GM19240 (cell line): ENCODE measurements around the gene MYO1D.
"Not testable (repeated sequence)": the region's sequence is repeated elsewhere in the genome, so short reads cannot be mapped to it uniquely, and the experiment has no call there.

ENCODE experiments used
- DNase-seq: peaks from one replicate; pipeline ENCODE4 v3.0.0; 2011; ENCODE audit warnings: low spot score; ENCODE audit not compliant: insufficient read length

MYO1D gene

DNA sequence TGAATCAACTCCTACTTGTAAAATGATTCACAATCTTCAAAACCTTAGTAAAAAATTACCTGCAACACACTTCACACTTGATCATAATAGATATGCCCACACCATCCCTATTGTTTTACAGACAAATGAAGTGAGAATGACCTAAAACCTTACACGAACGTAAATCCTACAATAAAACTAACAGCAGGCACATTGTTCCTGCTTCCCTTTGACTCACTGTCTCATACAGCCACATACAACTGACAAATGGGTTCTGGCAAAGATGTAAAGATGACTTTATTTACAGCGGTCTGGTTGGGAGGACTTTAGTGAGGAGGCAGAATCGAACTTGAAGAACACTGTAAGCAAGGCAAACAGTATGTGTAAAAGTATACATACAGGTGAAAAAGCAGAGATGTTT, 188.7 kb downstream of the MYO1D start:
- DNase-seq, result no peak

DNA sequence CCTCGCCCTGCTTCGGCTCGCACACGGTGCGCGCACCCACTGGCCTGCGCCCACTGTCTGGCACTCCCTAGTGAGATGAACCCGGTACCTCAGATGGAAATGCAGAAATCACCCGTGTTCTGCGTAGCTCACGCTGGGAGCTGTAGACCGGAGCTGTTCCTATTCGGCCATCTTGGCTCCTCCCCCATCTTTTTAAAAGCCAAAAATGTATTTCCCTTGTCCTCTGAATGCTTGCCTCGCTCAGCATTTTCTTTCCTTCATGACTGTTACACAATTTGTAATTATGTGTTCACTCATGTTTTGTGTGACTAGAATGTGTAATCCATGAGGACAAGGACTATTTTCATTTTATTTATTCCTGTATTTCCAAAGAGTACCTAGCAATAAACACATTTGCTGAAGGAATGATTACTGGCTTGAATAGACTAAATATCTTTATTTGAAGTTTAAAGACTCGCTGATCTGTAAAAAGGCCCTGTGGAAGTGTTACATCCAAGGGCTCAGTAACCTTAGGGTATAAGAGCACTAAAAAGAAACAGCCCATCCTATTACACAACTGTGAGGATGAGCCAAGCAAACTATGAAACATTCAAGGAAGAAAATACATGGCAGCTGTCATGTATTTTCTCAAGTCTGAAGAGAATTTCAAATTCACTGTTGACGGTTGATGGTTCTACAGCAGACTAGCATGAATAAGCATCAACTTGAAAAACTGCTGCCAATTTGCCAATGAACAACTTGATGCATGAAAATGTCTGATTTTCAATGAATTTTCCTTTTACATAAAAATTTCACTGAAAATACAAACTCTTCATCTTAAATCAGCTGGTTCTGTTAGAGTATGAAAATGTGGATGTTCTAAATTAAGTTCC, 192.6 kb downstream of the MYO1D start:
- no peak for DNase-seq

DNA sequence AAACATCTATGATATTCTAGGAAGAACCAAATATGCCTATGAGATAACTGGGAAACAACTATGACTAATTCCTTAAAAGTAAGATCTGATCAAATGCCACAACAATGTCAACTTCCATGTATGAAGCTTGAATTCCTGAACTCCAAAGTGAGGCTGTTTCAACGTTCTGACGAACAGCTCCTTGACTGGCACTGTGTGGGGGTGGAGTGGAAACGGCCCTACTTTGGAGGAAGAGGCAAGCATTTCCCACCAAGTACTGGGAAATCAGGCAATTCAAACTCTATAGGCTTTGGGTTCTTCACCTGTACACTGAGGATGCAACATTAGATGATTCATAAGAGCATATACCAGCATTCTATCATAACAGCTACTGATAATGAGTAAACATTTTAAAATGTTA, 203.0 kb downstream of the MYO1D start:
- DNase-seq, result no peak

DNA sequence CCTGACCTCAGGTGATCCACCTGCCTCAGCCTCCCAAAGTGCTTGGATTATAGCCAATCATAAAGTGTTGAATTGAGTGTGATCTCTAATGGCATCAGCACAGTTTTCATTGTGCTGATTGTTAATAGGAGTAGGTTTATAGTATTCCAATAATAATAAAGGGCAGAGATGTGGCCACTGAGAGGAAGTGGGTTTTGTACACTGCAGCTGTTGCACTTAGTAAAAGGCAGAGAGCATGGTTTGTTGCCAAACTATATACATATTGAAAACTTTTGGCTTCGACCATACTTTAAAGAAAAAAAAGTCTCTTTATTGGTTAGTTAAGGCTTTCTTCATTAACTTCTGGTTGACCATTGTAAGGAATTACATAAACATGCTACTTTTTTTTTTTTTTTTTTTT, 204.2 kb downstream of the MYO1D start:
- DNase-seq, result no peak

DNA sequence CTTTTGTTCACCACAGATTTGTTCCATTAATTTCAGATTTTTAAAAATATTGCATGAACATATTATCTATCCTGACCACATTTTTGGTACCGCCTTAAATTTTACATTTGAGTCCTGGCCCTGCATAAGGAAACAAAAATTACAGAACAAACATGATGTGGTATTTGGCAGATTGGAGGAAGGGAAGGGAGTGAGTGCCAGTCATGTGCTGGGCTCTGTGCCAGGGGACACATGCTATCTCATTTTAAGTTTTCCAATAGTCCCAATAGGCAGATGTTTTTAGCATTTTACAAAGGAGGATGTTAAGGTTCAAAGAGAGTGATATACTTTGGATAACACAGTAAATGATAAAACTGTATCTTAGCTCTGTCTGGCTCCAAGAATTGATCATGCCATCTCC, 205.0 kb downstream of the MYO1D start:
- no peak for DNase-seq

DNA sequence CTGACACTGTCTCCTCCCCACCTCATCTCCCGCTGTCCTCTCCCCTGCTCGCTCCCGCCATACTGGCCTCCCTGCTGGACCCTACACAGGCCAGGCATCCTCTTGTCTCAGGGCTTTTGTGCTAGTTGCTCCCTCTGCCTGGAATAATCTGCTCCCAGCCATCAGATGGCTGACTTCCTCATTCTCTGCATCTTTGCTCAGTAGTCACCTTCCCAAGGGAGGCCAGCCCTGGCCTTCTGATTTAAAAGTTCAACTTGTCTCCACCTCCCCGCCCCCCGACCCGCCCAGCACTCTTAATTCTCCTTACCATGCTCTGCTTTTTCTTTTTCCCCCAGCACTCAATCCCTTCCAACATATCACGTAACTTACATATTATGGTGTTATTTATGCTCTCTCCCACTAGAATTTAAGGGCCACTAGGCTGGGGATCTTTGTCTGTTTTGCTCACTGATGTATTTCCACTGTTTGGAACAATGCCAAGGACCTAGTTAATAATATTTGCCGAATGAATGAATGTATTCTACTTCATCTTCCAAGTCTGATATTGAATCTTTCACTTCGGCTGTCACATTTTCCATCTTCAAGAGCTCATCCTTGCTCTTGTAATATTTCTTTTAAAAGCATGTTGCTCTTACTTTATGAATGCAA, 211.9 kb downstream of the MYO1D start:
- DNase-seq, result no peak

DNA sequence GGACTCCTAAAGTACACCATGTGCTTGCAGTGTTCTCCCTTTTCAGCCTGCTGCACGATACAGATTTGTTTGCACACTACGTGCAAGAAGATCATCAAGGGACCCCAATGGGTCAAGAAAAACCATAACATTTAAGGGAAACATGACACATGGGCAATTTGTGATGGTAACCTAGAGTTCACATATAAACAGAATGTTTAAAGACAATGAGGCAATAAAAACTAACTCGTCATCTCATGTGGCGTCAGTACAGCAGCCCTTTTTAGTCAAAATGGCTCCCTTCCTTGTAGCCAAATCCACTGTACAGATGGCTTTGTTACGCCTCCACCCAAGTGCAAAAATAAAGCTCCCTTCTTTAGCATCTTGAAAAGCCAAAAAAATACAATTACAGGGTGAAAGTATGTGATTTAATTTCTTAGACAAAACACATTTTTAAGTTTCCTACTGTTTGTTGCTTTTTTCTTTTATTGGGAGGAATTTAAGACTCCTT, 216.4 kb downstream of the MYO1D start:
- no peak for DNase-seq

DNA sequence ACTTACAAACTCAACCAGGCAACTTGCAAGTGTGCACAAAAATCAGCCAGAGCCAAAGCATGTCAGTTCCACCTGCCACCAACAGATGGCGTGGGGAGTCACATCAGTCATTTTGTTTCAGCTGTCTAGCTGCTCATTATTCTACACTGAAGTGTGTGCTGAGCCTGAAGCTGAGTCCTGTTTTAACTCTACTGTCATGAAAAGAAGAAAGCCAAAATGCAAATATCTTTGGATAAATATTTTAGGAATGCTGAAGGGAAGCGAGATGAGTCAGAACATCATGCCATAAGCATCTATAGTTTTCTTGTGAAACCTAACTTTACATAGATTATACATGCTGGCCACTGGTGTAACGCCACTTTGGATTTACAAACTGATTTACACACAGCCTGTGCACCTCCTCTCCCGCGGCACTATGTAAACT, 217.5 kb downstream of the MYO1D start:
- peak; percentile 61 for DNase-seq

DNA sequence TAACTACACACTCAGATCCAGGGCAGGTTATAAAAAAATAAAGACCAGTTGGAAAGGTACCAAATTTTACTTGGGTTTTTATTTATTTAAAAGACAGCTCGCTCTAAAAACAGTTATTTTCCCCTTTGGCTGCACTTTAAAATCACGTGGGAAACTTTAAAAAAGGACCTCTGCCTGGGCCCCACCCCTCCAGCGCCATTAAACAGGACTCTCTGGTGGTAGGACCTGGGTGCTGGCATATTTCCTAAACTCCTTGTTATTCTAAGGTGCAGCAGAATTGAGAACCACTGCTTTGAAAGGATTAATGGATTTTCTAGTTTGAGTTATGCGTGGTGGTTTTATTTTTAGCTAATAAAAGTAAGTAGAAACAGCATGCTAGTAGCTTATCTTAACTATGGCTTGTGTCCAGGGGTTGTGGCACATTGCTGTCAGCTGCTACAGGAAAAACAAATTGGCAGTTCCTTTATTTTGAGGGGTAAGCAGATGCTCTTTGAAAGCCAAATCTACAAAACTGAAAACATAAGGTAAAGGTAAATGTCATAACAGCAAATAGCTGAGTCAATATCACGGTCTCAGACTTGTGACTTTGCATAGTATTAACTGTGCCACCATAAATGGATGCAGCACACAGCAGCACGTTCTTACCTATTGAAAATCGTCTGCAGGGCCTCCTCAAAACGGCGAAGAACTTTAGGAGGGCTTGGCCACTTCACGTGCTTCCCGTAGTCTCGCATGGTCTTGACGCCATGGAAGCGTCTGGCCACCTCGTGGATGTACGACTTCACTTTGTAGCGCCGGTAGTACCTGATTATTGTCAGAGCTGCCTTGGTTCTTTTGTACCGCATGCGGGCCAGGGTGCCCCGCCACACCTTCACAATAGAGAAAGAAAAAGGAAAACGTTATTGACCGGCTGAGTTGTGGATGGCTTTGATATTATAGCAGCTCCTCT, 218.2 kb downstream of the MYO1D start:
- DNase-seq, result no peak

DNA sequence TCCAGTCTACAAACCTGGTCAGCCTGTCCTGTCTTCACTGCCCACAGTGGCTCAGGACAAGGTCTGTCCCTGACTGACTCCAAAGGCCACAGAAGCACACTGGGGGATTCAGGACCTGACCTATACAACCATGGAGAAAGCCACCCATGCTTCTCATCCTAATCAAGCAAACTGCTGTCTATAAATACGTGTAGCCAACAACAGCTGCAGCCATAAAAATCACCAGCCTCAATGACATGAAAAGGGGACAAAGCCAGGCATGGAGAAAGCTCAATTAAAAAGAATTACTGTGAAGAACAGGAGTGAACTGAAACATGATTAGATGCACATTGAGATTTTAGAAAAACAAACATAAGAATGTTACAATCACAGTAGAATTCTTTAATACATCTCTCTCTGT, 220.0 kb downstream of the MYO1D start:
- no peak for DNase-seq

DNA sequence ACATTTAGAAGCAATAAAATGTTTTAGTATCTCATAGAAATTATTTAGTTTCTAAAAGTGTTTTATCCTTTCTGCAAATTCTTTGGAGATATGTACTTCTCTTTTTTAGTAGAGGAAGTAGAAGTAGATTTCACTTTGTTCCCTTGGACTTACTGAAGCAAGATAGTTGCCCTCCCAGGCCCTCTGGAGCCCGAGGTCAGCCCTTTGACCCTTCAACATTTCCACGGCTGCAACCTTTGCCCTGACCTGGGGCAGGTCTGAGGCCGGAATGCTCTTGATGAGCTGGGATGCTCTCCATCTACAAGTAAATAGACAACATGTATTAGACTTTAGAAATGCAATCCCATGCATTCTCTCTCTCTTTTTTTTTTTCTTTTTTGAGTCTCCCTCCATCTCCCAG, 222.6 kb downstream of the MYO1D start:
- DNase-seq, result no peak

DNA sequence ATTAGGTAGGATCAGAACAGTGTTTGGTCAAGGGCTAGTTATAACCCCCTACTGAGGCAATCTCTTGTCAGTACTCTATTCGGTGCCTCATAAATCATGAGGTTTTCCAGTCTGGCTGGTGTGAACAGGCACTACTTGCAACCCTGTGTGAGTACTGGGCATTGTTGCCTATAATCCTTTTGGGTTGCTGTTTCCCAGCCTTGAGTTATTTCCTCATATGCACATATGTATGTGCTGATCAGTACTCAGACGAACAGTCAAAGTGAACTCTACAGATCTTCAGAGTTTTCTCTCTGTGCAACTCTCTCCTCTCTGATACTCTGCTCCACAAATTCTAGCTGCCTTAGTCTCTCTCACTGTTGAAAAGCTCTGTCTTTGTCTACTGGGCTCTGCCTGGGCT, 225.8 kb downstream of the MYO1D start:
- no peak for DNase-seq

DNA sequence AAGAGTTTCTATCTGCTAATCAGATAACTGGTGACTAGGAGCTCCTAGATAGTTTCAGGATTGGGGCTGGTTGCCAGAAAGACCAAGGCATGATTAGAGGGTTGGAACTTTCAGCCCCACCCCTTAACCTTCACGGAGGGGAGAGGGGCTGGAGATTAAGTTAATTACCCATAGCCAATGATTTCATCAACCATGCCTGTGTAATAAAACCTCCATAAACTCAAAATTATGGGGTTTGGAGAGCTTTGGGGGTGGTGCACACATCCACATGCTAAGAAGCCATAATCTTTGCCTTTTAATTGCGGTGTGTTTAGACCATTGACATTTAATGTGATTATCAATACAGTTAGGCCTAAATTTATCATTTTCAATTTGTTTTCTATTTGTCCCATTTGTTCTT, 228.5 kb downstream of the MYO1D start:
- DNase-seq, result no peak

DNA sequence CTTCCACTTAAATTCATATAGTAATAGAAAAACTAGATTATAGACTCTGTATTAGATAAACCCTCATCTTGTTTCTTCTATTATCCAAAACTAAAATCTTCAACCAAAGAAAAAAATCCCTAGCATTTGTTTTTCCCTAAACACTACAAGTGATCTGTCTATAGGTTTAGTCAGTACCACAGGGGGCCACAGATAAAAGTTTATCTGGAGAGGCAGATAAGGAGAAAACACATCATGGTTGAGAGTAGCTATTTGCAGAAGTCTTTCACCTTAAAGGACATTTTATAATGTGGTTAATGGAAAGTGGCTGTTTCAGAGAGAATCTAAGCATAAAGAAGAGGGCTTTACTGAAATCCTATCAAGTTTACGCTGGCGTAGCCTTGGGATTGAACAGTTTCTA, 230.0 kb downstream of the MYO1D start:
- DNase-seq, result no peak

DNA sequence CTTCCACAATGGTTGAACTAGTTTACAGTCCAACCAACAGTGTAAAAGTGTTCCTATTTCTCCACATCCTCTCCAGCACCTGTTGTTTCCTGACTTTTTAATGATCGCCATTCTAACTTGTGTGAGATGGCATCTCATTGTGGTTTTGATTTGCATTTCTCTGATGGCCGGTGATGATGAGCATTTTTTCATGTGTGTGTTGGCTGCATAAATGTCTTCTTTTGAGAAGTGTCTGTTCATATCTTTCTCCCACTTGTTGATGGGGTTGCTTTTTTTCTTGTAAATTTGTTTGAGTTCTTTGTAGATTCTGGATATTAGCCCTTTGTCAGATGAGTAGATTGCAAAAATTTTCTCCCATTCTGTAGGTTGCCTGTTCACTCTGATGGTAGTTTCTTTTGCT, 235.4 kb downstream of the MYO1D start:
- DNase-seq, result not testable (repeated sequence)

DNA sequence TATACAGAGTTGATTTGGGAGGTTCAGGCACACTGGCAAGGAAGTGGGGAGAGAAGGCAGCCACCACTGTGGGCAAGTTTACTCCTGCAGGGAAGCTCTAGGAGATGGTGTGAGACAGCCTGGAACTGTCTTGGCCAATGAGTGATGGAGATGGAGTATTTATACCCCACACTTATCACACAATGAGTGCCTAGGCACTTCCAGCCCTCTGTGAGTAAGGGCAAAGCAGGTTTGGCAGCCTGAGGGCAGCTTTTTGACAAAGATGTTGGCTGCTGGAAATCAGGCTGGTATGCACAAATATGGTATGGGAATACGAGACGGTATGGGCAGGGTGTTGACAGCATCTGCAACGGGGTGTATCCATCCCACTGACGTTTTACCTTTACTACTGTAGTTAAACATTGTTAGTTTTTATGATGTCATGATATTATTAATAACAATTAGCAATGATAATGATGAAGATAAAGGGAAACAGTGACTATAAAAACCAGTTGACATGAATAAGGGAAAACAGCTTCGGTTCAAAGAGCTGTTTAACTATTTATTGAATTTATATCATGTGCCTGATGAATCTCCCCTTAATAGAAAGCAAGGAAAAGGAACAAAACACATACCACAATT, 240.2 kb downstream of the MYO1D start:
- DNase-seq, result no peak

DNA sequence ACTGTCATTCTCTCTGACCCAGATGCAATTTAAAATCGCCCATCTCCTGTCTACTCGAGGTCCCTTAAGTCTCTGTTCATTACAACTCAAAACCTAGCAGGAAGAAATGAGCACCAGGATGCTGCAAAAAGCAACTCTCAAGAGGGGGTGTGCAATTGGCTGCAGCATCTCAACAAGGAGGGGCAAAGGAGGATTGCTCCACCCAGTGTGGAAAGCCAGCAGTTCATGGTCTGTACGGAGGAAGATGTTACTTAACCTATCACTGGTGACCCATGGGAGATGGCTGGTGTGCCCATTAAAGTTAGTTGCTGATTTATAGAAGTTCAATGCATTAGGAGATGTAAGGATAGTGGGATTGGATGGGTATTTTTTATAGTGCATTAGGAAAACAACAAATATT, 242.8 kb downstream of the MYO1D start:
- DNase-seq, result no peak

DNA sequence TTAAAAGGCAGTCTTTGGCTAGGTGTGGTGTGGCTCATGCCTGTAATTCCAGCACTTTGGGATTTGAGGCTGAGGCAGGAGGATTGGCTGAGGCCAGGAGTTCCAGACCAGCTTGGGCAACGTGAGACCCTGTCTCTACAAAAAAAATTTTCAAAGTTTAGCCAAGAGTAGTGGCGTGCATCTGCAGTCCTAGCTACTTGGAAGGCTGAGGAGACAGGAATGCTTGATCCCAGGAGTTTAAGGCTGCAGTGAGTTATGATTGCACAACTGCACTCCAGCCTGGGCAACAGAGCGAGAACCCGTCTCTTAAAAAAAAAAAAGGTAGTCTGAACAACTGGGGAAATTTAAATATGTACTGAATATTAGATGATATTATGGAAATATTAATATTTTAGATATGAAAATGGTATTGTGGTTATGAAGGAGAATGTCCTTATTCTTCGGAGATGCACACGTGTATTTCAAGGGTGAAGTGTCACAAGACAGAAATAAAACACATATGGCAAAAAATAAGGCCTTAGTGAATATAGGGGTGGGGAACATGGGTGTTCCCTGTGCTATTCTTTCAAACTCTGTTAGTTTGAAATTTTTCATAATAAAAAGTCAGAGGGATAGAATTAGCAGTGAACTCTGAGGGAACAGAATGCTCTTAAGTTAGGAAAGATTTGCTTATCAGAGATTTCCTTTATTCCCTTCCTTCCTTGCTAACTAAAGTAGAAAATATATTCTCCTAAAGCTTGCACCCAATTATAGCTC, 245.4 kb downstream of the MYO1D start:
- no peak for DNase-seq

DNA sequence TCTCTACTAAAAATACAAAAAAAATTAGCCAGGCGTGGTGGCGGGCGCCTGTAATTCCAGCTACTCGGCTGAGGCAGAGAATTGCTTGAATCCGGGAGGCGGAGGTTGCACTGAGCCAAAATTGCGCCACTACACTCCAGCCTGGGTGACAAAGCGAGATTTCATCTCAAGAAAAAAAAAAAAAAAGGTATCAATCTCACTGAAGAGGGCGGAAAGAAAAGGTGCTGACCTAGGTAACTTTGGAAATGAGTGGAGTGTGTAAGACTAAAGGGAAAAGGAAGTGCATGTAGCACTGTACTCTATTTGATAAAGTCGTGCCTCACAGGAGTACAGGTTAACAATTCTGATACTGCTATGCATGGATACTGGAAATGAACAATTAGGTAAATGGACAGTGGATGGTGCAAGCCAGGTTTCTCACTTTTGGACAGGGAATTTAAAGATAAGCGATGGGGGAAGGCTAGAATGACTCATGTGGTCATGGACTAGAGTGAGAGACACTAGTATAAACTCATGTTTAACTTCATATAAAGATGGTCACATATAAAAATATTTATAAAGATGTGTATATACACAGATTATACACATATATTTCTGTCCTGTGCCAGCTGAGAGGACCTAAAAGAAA, 247.2 kb downstream of the MYO1D start:
- DNase-seq, result no peak
